Stimulated activated memory B cell treated with anti-CD40 and anti-IgM and Interleukin-4, amounts not matched to agents 10 μg/mL and 1 μg/mL and 100 μg/mL, for 72 hours (primary cell): Measurements from ENCODE around the gene CACNA1D.

ENCODE experiments used
- ATAC-seq: fragments of 150-1000 bp; cut with Tn5 transposase; 2 replicates; pipeline ENCODE4 v1.10.0; 2021
- H3K27ac Mint-ChIP-seq: one replicate; pipeline ENCODE4 v1.8.0; 2022; ENCODE audit warnings: mild to moderate bottlenecking, mixed read lengths
- H3K27me3 Mint-ChIP-seq: one replicate; pipeline ENCODE4 v1.8.0; 2022; ENCODE audit warnings: mixed read lengths
- H3K36me3 Mint-ChIP-seq: one replicate; pipeline ENCODE4 v1.8.0; 2022; ENCODE audit warnings: mixed read lengths
- H3K4me1 Mint-ChIP-seq: one replicate; pipeline ENCODE4 v1.8.0; 2022; ENCODE audit warnings: mixed read lengths
- H3K4me3 Mint-ChIP-seq: one replicate; pipeline ENCODE4 v1.8.0; 2022; ENCODE audit warnings: mild to moderate bottlenecking, moderate library complexity, mixed read lengths
- H3K9me3 Mint-ChIP-seq: one replicate; pipeline ENCODE4 v1.8.0; 2022; ENCODE audit warnings: mixed read lengths

The CACNA1D gene

DNA sequence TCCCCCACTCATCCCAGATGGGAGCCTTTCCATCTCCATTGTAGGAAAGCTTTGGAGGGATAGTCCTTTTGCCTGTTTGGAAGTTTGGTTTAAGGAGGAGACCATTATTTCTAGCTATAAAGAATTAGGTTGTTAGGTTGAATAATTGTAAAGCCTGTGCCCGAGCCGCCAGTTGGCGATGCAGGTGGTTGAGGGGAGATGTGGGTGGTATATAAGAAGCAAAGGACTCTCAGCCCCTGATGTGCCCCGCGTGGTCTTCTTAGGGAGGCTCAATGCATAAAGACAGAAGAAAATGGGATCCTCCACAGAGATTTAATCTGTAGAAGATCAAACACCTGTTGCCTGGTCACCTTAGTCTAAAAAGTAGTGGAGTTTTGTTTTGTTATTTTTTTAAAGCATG, 296.1 kb downstream of the CACNA1D start:
- no peak overlapping the region for H3K4me3 Mint-ChIP-seq
- H3K36me3 Mint-ChIP-seq: no peaks in the 10 kb centered on the region
- peaks cover 6% of the 10 kb centered on the region for H3K4me1 Mint-ChIP-seq
- no peaks in the 10 kb centered on the region for H3K9me3 Mint-ChIP-seq
- H3K27ac Mint-ChIP-seq: no peak overlapping the region
- no peak for ATAC-seq
- H3K27me3 Mint-ChIP-seq: peaks cover 9% of the 10 kb centered on the region

DNA sequence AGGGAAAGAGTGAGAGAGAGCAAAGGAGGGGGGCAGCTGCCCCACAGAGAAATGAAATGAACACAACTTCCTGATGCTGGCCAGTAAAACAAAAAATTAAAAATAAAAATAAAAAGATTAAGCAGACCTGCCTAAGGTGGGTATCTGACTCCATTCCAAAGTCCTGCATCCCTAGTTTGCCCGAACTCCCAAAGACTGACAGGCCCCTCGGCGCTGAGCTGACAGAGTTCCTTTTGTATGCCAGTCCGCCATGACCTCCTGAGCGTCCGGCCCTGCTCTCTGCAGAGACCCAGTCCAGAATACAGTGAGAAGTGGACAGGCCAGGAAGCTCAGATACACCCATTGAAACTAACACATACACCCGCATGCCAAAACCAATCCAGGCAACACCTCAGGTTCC, 296.9 kb downstream of the CACNA1D start:
- no peaks in the 10 kb centered on the region for H3K9me3 Mint-ChIP-seq
- peaks cover 9% of the 10 kb centered on the region for H3K27me3 Mint-ChIP-seq
- H3K27ac Mint-ChIP-seq: no peak overlapping the region
- no peak for ATAC-seq
- H3K36me3 Mint-ChIP-seq: no peaks in the 10 kb centered on the region
- H3K4me3 Mint-ChIP-seq: no peak overlapping the region
- H3K4me1 Mint-ChIP-seq: peaks cover 9% of the 10 kb centered on the region

DNA sequence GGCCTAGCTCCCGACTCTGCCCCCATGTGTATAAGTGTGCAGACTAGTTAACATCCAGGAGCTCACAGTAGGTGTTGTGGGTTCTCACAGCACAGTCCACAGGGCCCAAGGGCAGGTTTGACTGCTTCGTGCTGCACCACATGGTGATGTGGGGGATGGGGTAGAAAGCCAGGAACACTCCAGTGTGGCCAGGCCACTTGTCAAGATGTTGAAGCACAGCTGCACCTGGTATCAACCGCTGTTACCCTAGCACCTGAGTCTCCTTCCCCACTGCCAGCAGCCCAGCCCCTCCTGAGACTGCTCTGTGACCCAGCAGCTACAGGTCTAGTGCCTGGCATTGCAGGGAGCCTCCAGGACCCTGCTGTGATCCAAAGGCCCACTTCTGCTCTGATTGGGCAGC, 298.5 kb downstream of the CACNA1D start:
- Mint-ChIP-seq H3K4me1 (peaks cover 9% of the 10 kb centered on the region), H3K9me3 (no peaks in the 10 kb centered on the region), H3K36me3 (no peaks in the 10 kb centered on the region), H3K27ac (no peak overlapping the region), H3K4me3 (no peak overlapping the region), H3K27me3 (peaks cover 9% of the 10 kb centered on the region)
- no peak for ATAC-seq

DNA sequence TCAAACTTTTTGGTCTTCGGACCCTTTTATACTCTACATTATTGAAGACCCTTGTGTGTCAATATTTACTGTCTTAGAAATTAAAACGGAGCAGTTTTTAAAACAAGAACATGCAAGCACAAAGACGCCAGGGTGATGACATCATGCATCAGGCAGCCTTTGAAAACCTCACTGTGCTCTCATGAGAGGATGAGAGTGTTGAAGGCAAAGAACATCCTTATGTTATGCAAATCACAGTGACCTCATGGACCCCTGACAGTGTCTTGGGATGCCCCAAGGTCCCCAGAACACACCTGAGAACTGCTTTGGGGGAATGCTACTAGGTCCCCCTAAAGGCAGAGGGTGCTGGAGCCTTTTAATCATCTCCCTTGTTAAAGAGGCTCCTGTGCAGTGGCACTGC, 300.2 kb downstream of the CACNA1D start:
- peaks cover 9% of the 10 kb centered on the region for H3K4me1 Mint-ChIP-seq
- H3K4me3 Mint-ChIP-seq: no peak overlapping the region
- H3K27me3 Mint-ChIP-seq: peaks cover 3% of the 10 kb centered on the region
- no peak overlapping the region for H3K27ac Mint-ChIP-seq
- peaks cover 6% of the 10 kb centered on the region for H3K36me3 Mint-ChIP-seq
- H3K9me3 Mint-ChIP-seq: no peaks in the 10 kb centered on the region
- no peak for ATAC-seq

DNA sequence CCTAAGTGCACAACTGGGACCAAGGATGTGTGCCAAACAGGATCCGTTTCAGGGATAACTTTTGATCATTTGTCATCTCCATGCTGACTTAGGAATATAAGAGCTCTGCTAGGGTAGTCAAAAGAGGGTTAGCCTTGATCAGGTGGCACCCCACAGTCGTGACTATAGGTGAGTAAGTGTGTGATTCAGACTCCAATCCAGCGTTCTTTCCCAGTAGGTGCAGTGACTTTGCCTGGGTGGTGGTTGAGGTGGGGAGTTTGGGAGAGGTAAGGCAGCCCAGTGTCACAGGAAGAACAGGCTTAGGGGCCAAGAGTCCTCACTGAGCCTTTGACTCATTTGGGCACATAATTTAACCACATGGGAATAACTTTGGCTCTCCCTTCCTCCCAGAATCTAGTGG, 300.8 kb downstream of the CACNA1D start:
- Mint-ChIP-seq H3K27ac (no peak overlapping the region), H3K27me3 (no peaks in the 10 kb centered on the region), H3K4me3 (no peak overlapping the region), H3K36me3 (peaks cover 6% of the 10 kb centered on the region), H3K9me3 (no peaks in the 10 kb centered on the region), H3K4me1 (peaks cover 9% of the 10 kb centered on the region)
- no peak for ATAC-seq

GRCh38 chr3:53795789-53796560, 301.6 kb downstream of the CACNA1D start:
- Mint-ChIP-seq H3K4me3 (no peak overlapping the region), H3K36me3 (peaks cover 6% of the 10 kb centered on the region), H3K4me1 (peaks cover 9% of the 10 kb centered on the region), H3K9me3 (no peaks in the 10 kb centered on the region), H3K27ac (no peak overlapping the region), H3K27me3 (no peaks in the 10 kb centered on the region)
- no peak for ATAC-seq

- H3K4me3 Mint-ChIP-seq: no peak overlapping the region
- H3K27ac Mint-ChIP-seq: no peak overlapping the region
- ATAC-seq: no peak
- peaks cover 9% of the 10 kb centered on the region for H3K4me1 Mint-ChIP-seq
- H3K36me3 Mint-ChIP-seq: peaks cover 6% of the 10 kb centered on the region
- H3K9me3 Mint-ChIP-seq: no peaks in the 10 kb centered on the region
- H3K27me3 Mint-ChIP-seq: no peaks in the 10 kb centered on the region
Observed at GRCh38 chr3:53798144-53798543, 303.7 kb downstream of the CACNA1D start.

GRCh38 chr3:53799338-53799865, 305.0 kb downstream of the CACNA1D start:
- Mint-ChIP-seq H3K27ac (no peak overlapping the region), H3K4me1 (peaks cover 9% of the 10 kb centered on the region), H3K9me3 (no peaks in the 10 kb centered on the region), H3K4me3 (no peak overlapping the region), H3K36me3 (peaks cover 6% of the 10 kb centered on the region), H3K27me3 (no peaks in the 10 kb centered on the region)
- ATAC-seq: no peak

GRCh38 chr3:53800041-53800906, 305.9 kb downstream of the CACNA1D start:
- Mint-ChIP-seq H3K27me3 (peaks cover 3% of the 10 kb centered on the region), H3K9me3 (no peaks in the 10 kb centered on the region), H3K4me3 (no peak overlapping the region), H3K27ac (no peak overlapping the region), H3K4me1 (peaks cover 9% of the 10 kb centered on the region), H3K36me3 (peaks cover 6% of the 10 kb centered on the region)
- ATAC-seq: no peak

DNA sequence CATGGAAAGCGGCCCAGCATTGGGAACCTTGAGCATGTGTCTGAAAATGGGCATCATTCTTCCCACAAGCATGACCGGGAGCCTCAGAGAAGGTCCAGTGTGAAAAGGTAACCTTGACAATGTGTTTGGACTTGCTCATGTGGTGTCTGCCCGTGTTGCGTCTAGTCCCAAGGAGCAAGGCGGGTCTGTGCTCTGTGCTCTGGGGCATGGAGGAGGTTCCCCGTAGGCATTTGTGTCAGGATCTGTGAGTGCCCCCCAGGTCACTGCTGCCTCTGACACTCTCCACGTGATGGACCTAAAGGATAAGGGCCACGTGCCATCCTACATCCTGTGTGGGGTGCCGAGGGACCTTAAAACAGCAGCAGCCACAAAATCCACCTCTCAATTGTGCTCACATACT, 306.9 kb downstream of the CACNA1D start:
- Mint-ChIP-seq H3K27ac (no peak overlapping the region), H3K4me3 (no peak overlapping the region), H3K27me3 (peaks cover 13% of the 10 kb centered on the region), H3K4me1 (peaks cover 11% of the 10 kb centered on the region), H3K36me3 (peaks cover 11% of the 10 kb centered on the region), H3K9me3 (no peaks in the 10 kb centered on the region)
- ATAC-seq: no peak

DNA sequence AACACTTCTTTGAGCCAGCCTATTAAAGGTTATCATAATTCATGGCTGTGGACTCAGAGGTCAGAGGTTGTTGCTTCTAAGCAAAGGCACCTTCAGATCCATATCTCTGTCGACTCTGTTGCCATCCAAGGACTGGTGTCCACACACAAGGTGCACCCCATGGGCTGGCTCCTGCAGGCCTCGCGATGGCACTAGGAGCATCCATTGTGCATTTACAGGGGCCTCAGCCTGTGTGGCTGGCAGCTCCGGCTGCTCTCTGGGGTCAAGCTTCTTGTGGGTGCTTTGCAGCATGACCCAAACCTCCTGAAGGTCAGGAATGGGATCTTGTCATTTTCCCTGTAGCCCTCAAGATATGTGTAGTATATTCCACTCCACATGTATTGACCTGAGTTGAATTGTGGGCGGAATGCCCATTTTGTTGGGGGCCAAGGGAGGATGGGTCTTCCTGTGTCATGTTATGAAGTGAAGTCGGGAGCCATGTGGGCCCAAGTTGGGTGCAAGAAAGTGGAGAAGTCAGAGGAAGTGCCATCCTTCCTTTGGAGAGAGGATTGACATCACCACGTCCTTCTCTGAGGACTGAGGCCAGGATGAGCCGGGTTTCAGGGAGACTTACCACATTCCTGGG, 308.0 kb downstream of the CACNA1D start:
- Mint-ChIP-seq H3K36me3 (peaks cover 12% of the 10 kb centered on the region), H3K4me3 (no peak overlapping the region), H3K27ac (no peak overlapping the region), H3K4me1 (peaks cover 21% of the 10 kb centered on the region), H3K9me3 (no peaks in the 10 kb centered on the region), H3K27me3 (peaks cover 16% of the 10 kb centered on the region)
- no peak for ATAC-seq

- Mint-ChIP-seq H3K4me1 (peaks cover 25% of the 10 kb centered on the region), H3K27me3 (peaks cover 16% of the 10 kb centered on the region), H3K9me3 (no peaks in the 10 kb centered on the region), H3K4me3 (no peak overlapping the region), H3K27ac (peak overlapping the region; percentile 34), H3K36me3 (peaks cover 12% of the 10 kb centered on the region)
- ATAC-seq: no peak
Observed at GRCh38 chr3:53803124-53803815, 308.9 kb downstream of the CACNA1D start.

DNA sequence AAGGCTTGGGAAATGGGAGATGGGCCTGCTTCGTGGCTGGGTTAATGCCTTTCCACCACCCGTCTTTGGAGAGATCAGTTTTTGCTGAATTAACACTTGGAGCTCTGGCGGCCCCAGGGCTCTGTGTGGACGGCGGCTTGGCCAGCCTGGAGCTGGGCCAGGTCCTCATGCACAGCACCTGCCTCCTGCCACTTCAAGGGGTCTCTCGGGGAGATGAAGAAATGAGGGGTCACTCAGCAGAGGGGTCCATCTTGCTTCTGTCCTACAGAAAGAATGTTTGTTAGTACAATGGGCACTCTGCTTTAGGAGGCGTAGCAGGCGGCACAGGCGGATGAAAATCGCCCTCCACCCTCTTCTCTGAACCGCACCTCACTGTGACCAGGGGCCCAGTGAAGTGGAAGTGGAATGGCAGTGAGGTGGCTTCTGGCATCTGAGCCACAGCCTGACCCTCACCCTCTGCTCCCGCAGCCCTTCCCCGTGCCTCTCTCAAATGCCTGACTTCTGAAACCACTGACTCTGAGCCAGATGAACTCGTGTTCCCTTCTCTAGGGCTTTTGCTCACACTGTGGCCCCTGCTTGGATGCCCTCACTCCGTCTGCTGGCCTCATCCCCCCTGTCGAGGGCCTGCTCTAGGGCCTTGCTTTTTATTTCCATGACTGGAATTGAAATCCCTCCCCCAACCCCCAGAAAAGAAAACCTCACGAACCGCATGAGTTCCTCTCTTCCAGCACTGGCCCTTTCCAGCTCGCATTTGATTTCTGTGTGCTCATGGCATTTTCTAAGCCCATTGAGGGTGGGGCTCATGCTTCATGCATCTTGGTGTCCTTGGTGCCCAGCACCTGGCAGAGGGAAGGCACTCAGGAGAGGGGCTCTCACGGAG, 309.6 kb downstream of the CACNA1D start:
- no peak for ATAC-seq
- H3K4me3 Mint-ChIP-seq: no peak overlapping the region
- H3K27me3 Mint-ChIP-seq: peaks cover 16% of the 10 kb centered on the region
- H3K27ac Mint-ChIP-seq: peak overlapping the region; percentile 52
- no peaks in the 10 kb centered on the region for H3K9me3 Mint-ChIP-seq
- peaks cover 25% of the 10 kb centered on the region for H3K4me1 Mint-ChIP-seq
- peaks cover 15% of the 10 kb centered on the region for H3K36me3 Mint-ChIP-seq
